Neural cell (in vitro differentiated cells): ENCODE data around the gene ELP1.

Source experiments
- POLR2AphosphoS5 ChIP-seq: IDR thresholded peaks from 2 replicates; pipeline ENCODE4 v1.6.1; 2012
- TAF1 ChIP-seq: IDR thresholded peaks from 2 replicates; pipeline ENCODE4 v1.6.1; 2012; ENCODE audit warnings: low read depth
- TF ChIP-seq, protein P1 (sequence below): fragments of 450-650 bp; IDR thresholded peaks from 2 replicates; pipeline ENCODE4 v1.5.1; 2014; ENCODE audit warnings: antibody characterized with exemption, mild to moderate bottlenecking, moderate library complexity; ENCODE audit not compliant: poor library complexity, severe bottlenecking

DNA sequence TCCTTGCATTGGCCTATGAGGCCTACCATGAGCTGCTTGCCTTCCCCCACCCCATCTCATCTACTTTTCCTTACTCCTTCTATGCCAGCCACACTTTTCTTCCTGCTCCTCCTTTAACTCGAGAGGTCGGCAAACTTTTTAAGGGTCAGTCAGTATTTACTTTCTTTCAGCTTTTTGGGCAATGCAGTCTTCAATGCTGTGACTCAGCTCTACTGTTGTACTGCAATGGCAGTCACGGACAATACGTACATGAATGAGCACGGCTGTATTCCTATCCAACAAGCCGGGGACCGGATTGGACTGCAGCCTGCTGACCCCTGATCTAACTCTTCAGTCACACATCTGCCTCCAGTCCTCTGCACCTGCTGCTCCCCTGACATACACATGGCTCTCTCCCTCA is 72.5 kb downstream of the ELP1 start:
- TF ChIP-seq, protein P1, sequence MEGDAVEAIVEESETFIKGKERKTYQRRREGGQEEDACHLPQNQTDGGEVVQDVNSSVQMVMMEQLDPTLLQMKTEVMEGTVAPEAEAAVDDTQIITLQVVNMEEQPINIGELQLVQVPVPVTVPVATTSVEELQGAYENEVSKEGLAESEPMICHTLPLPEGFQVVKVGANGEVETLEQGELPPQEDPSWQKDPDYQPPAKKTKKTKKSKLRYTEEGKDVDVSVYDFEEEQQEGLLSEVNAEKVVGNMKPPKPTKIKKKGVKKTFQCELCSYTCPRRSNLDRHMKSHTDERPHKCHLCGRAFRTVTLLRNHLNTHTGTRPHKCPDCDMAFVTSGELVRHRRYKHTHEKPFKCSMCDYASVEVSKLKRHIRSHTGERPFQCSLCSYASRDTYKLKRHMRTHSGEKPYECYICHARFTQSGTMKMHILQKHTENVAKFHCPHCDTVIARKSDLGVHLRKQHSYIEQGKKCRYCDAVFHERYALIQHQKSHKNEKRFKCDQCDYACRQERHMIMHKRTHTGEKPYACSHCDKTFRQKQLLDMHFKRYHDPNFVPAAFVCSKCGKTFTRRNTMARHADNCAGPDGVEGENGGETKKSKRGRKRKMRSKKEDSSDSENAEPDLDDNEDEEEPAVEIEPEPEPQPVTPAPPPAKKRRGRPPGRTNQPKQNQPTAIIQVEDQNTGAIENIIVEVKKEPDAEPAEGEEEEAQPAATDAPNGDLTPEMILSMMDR, result no peak
- no peak for TF ChIP-seq POLR2AphosphoS5
- TF ChIP-seq TAF1, result no peak
